PFSK-1 (cell line): ENCODE measurements around the gene SMYD1.

Source experiments
- POLR2AphosphoS5 ChIP-seq: IDR thresholded peaks from 2 replicates; pipeline ENCODE4 v1.6.1; 2012; ENCODE audit warnings: low read depth, mild to moderate bottlenecking, control low read depth, low read length, moderate library complexity
- TF ChIP-seq, protein P1 (sequence below), 2 experiments: IDR thresholded peaks; 2 replicates each; pipeline versions ENCODE4 v1.6.1 to v1.8.0; 2011 to 2012; ENCODE audit warnings: low read depth in 2 of 2, low read length in 2 of 2, control low read depth in 1 of 2, inconsistent platforms in 1 of 2, mild to moderate bottlenecking in 1 of 2, moderate library complexity in 1 of 2; ENCODE audit not compliant: insufficient read depth in 1 of 2

DNA sequence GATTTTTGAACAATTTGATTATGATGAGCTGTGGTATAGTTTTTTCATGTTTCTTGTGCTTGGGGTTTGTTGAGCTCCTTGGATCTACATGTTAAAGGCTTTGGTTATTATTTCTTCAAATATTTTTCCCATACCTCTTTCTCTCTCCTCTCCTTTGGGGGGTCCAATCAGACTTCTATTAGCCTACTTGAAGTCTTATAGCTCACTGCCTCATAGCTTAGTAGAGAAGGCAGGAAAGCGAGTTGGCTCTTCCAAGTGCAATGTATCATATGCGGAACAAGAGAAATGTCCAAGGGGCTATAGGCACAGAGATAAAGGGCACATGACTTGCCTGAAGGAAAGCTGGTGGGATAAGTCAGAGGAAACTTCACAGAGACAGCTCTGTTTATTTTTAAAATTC is 74.3 kb downstream of the SMYD1 start:
- TF ChIP-seq POLR2AphosphoS5, result no peak
- TF ChIP-seq, protein P1, sequence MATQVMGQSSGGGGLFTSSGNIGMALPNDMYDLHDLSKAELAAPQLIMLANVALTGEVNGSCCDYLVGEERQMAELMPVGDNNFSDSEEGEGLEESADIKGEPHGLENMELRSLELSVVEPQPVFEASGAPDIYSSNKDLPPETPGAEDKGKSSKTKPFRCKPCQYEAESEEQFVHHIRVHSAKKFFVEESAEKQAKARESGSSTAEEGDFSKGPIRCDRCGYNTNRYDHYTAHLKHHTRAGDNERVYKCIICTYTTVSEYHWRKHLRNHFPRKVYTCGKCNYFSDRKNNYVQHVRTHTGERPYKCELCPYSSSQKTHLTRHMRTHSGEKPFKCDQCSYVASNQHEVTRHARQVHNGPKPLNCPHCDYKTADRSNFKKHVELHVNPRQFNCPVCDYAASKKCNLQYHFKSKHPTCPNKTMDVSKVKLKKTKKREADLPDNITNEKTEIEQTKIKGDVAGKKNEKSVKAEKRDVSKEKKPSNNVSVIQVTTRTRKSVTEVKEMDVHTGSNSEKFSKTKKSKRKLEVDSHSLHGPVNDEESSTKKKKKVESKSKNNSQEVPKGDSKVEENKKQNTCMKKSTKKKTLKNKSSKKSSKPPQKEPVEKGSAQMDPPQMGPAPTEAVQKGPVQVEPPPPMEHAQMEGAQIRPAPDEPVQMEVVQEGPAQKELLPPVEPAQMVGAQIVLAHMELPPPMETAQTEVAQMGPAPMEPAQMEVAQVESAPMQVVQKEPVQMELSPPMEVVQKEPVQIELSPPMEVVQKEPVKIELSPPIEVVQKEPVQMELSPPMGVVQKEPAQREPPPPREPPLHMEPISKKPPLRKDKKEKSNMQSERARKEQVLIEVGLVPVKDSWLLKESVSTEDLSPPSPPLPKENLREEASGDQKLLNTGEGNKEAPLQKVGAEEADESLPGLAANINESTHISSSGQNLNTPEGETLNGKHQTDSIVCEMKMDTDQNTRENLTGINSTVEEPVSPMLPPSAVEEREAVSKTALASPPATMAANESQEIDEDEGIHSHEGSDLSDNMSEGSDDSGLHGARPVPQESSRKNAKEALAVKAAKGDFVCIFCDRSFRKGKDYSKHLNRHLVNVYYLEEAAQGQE (IDR thresholded peaks at IDR 0.05; ENCODE audit: insufficient read depth in 1 of 2, low read depth in 2 of 2, low read length in 2 of 2), result no peak
